ENCODE data around the gene EGFR.

GRCh38 chr7:55084307-55084706, 65.5 kb downstream of the EGFR start:
- TF ChIP-seq, protein P1, sequence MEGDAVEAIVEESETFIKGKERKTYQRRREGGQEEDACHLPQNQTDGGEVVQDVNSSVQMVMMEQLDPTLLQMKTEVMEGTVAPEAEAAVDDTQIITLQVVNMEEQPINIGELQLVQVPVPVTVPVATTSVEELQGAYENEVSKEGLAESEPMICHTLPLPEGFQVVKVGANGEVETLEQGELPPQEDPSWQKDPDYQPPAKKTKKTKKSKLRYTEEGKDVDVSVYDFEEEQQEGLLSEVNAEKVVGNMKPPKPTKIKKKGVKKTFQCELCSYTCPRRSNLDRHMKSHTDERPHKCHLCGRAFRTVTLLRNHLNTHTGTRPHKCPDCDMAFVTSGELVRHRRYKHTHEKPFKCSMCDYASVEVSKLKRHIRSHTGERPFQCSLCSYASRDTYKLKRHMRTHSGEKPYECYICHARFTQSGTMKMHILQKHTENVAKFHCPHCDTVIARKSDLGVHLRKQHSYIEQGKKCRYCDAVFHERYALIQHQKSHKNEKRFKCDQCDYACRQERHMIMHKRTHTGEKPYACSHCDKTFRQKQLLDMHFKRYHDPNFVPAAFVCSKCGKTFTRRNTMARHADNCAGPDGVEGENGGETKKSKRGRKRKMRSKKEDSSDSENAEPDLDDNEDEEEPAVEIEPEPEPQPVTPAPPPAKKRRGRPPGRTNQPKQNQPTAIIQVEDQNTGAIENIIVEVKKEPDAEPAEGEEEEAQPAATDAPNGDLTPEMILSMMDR (IDR thresholded peaks at IDR 0.05; ENCODE audit: low read depth, low read length, poor library complexity, severe bottlenecking): no peak
- no peak for TF ChIP-seq EZH2phosphoT487 (IDR thresholded peaks at IDR 0.05; ENCODE audit: borderline replicate concordance, low read length)
